ENCODE data around the gene CPAMD8. TPM values are rescaled to one million over a fixed set of nuclear protein-coding genes. Genes with fewer than 3 reads are reported as not detected.
"Not testable (repeated sequence)": the region's sequence is repeated elsewhere in the genome, so short reads cannot be mapped to it uniquely, and the experiment has no call there.

Gene CPAMD8
- total RNA-seq, 1 donor from 2014 or later: 15.4 TPM

- H3K4me1 Mint-ChIP-seq (ENCODE audit: low read depth, unreplicated experiment): no peaks in the 10 kb centered on the region
- no peaks in the 10 kb centered on the region for H3K27me3 Mint-ChIP-seq (ENCODE audit: unreplicated experiment)
- TF ChIP-seq CTCF (IDR thresholded peaks at IDR 0.05; ENCODE audit: partially characterized antibody, unreplicated experiment): no peak
- no peak overlapping the region for H3K4me3 Mint-ChIP-seq (ENCODE audit: unreplicated experiment)
- H3K36me3 Mint-ChIP-seq (ENCODE audit: unreplicated experiment): peaks cover 4% of the 10 kb centered on the region
- no peaks in the 10 kb centered on the region for H3K9me3 Mint-ChIP-seq (ENCODE audit: unreplicated experiment)
- no peak for DNase-seq
- no peak overlapping the region for H3K27ac Mint-ChIP-seq (ENCODE audit: unreplicated experiment)
These were observed 22.2 kb downstream of the CPAMD8 start for GRCh38 chr19:17004386-17004785.

- Mint-ChIP-seq H3K9me3 (ENCODE audit: unreplicated experiment) (peaks cover 5% of the 10 kb centered on the region), H3K4me3 (ENCODE audit: unreplicated experiment) (no peak overlapping the region), H3K36me3 (ENCODE audit: unreplicated experiment) (peaks cover 6% of the 10 kb centered on the region), H3K4me1 (ENCODE audit: low read depth, unreplicated experiment) (no peaks in the 10 kb centered on the region), H3K27ac (ENCODE audit: unreplicated experiment) (no peak overlapping the region), H3K27me3 (ENCODE audit: unreplicated experiment) (no peaks in the 10 kb centered on the region)
- no peak for DNase-seq
- TF ChIP-seq CTCF (IDR thresholded peaks at IDR 0.05; ENCODE audit: partially characterized antibody, unreplicated experiment): no peak
These were observed 24.2 kb downstream of the CPAMD8 start for GRCh38 chr19:17002455-17002854.

- TF ChIP-seq CTCF (IDR thresholded peaks at IDR 0.05; ENCODE audit: partially characterized antibody, unreplicated experiment): no peak
- DNase-seq: no peak
- Mint-ChIP-seq H3K27ac (ENCODE audit: unreplicated experiment) (no peak overlapping the region), H3K36me3 (ENCODE audit: unreplicated experiment) (peaks cover 6% of the 10 kb centered on the region), H3K4me1 (ENCODE audit: low read depth, unreplicated experiment) (no peaks in the 10 kb centered on the region), H3K27me3 (ENCODE audit: unreplicated experiment) (no peaks in the 10 kb centered on the region), H3K4me3 (ENCODE audit: unreplicated experiment) (no peak overlapping the region), H3K9me3 (ENCODE audit: unreplicated experiment) (peaks cover 5% of the 10 kb centered on the region)
These were observed 24.9 kb downstream of the CPAMD8 start for GRCh38 chr19:17001603-17002183.

- Mint-ChIP-seq H3K4me1 (ENCODE audit: low read depth, unreplicated experiment) (no peaks in the 10 kb centered on the region), H3K27me3 (ENCODE audit: unreplicated experiment) (no peaks in the 10 kb centered on the region), H3K27ac (ENCODE audit: unreplicated experiment) (no peak overlapping the region), H3K9me3 (ENCODE audit: unreplicated experiment) (peaks cover 5% of the 10 kb centered on the region), H3K36me3 (ENCODE audit: unreplicated experiment) (peaks cover 6% of the 10 kb centered on the region), H3K4me3 (ENCODE audit: unreplicated experiment) (no peak overlapping the region)
- DNase-seq: no peak
- TF ChIP-seq CTCF (IDR thresholded peaks at IDR 0.05; ENCODE audit: partially characterized antibody, unreplicated experiment): no peak
These were observed 27.9 kb downstream of the CPAMD8 start for GRCh38 chr19:16998635-16999194.

GRCh38 chr19:16996838-16997490, 29.6 kb downstream of the CPAMD8 start:
- not testable (repeated sequence) for H3K4me3 Mint-ChIP-seq (ENCODE audit: unreplicated experiment); H3K27ac Mint-ChIP-seq (ENCODE audit: unreplicated experiment); H3K9me3 Mint-ChIP-seq (ENCODE audit: unreplicated experiment); H3K27me3 Mint-ChIP-seq (ENCODE audit: unreplicated experiment); H3K36me3 Mint-ChIP-seq (ENCODE audit: unreplicated experiment); H3K4me1 Mint-ChIP-seq (ENCODE audit: low read depth, unreplicated experiment); DNase-seq
